Measurements from ENCODE around the gene PRKAG2. TPM values are rescaled to one million over a fixed set of nuclear protein-coding genes. Genes with fewer than 3 reads are reported as not detected.

Gene PRKAG2
- total RNA-seq, 1 experiment from 2014 or later, result 23.9 TPM

DNA sequence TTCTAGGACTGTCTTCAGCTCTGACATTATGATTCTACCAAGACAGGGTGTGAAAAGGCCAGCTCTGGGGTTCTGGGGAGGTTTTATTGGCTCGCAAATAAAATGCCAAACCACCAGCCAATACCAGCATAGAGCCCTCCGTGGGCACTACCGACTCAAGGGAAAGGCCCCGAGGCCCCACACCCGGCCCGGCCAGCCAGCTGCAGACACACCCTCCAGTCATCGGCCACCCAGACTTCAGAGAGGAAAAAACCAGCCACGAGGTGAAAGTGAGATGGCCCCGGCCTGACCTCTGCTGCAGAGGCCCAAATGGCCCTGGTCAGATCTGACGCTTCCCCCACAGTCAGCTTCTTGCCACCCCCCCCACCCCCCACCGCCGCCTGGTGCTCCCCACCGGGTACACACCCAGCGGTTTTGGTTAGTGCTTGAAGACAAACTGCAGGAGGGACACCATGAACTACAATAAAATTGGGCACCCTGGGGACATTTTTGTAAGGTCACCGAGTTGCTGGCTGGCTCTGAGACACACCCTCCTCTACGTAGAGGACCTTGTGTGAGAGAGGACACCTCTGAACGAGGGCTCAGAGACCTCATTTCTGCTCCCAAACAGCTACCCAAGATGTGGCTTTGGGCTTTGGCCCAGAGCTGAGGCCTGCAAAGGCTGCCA lies 79.9 kb downstream of the PRKAG2 start:
- Histone ChIP-seq H3K36me3 (ENCODE audit: low read depth, low read length) (no peaks in the 10 kb centered on the region), H2AFZ (ENCODE audit: low read length) (peak overlapping the region; percentile 56), H3K4me3 (ENCODE audit: low read length) (peak overlapping the region; percentile 4; the same call in 1 of the 2 replicates), H3K4me1 (ENCODE audit: insufficient read depth, low read length) (peaks cover 42% of the 10 kb centered on the region), H4K20me1 (ENCODE audit: low read length) (no peaks in the 10 kb centered on the region), H3K27ac (ENCODE audit: low read length) (peak overlapping the region; percentile 86), H3K9ac (ENCODE audit: low read length) (peak overlapping the region; percentile 54), H3K79me2 (ENCODE audit: low read length) (no peaks in the 10 kb centered on the region), H3F3A (ENCODE audit: low read length, unreplicated experiment) (no peaks in the 10 kb centered on the region), H3K9me3 (ENCODE audit: low read length) (no peaks in the 10 kb centered on the region), H3K27me3 (ENCODE audit: low read length) (no peaks in the 10 kb centered on the region), H3K4me2 (ENCODE audit: low read length) (peak overlapping the region; percentile 49), H3K9me2 (replicated peaks; ENCODE audit: low read length) (no peaks in the 10 kb centered on the region)
- intact Hi-C loops (cut with micrococcal nuclease), result loop anchor here (1.0 kb wide), 1 partner anchor 47 kb away; no protein-coding TSS in a partner anchor
- ATAC-seq (peak; percentile 44), DNase-seq (no peak)
- CTCF ChIA-PET, result interaction anchor here (0.5 to 1.0 kb wide), 4 partner anchors 14 to 511 kb away, joined by 3 to 19 read pairs (median 4); no protein-coding TSS in a partner anchor
- BruUV-seq (replicated peaks), result TSS peak; percentile 97
- POLR2A ChIA-PET (ENCODE audit: unreplicated experiment), result interaction anchor here (0.5 to 1.2 kb wide), 3 partner anchors 12 to 212 kb away, joined by 3 to 4 read pairs (median 3); no protein-coding TSS in a partner anchor
- TF ChIP-seq EZH2phosphoT487 (IDR thresholded peaks at IDR 0.05; ENCODE audit: borderline replicate concordance, low read length), result no peak
- TF ChIP-seq CTCF (conservative IDR thresholded peaks at IDR 0.05; ENCODE audit: low read depth, low read length), result no peak
- TF ChIP-seq EZH2 (IDR thresholded peaks at IDR 0.05; ENCODE audit: low read length, unreplicated experiment), result no peak

- intact Hi-C loops (cut with micrococcal nuclease), result loop anchor here (1.0 kb wide), 1 partner anchor 48 kb away; no protein-coding TSS in a partner anchor
- Histone ChIP-seq H3K27me3 (ENCODE audit: low read length) (no peaks in the 10 kb centered on the region), H2AFZ (ENCODE audit: low read length) (peak overlapping the region; percentile 56), H3K36me3 (ENCODE audit: low read depth, low read length) (no peaks in the 10 kb centered on the region), H3K4me1 (ENCODE audit: insufficient read depth, low read length) (peaks cover 42% of the 10 kb centered on the region), H3K79me2 (ENCODE audit: low read length) (no peaks in the 10 kb centered on the region), H3K4me2 (ENCODE audit: low read length) (peak overlapping the region; percentile 49), H3K9ac (ENCODE audit: low read length) (peak overlapping the region; percentile 65), H4K20me1 (ENCODE audit: low read length) (no peaks in the 10 kb centered on the region), H3K9me3 (ENCODE audit: low read length) (no peaks in the 10 kb centered on the region), H3K4me3 (ENCODE audit: low read length) (peak overlapping the region; percentile 4; the same call in 1 of the 2 replicates), H3K27ac (ENCODE audit: low read length) (peak overlapping the region; percentile 86), H3F3A (ENCODE audit: low read length, unreplicated experiment) (no peaks in the 10 kb centered on the region), H3K9me2 (replicated peaks; ENCODE audit: low read length) (no peaks in the 10 kb centered on the region)
- CTCF ChIA-PET, result interaction anchor here (0.5 to 1.0 kb wide), 4 partner anchors 13 to 510 kb away, joined by 3 to 19 read pairs (median 4); no protein-coding TSS in a partner anchor
- DNase-seq, result peak; percentile 90
- POLR2A ChIA-PET (ENCODE audit: unreplicated experiment), result interaction anchor here (0.5 to 1.2 kb wide), 3 partner anchors 12 to 212 kb away, joined by 3 to 4 read pairs (median 3); no protein-coding TSS in a partner anchor
- peak; percentile 95 for ATAC-seq
- TF ChIP-seq EZH2 (IDR thresholded peaks at IDR 0.05; ENCODE audit: low read length, unreplicated experiment), result no peak
- TF ChIP-seq CTCF (conservative IDR thresholded peaks at IDR 0.05; ENCODE audit: low read depth, low read length), result no peak
- no peak for TF ChIP-seq EZH2phosphoT487 (IDR thresholded peaks at IDR 0.05; ENCODE audit: borderline replicate concordance, low read length)
- BruUV-seq (replicated peaks), result no TSS peak
Measured at GRCh38 chr7:151796091-151796870, 80.6 kb downstream of the PRKAG2 start.

All from PC-3 (cell line).